ENCODE results near the gene DDX53. TPM values are rescaled to one million over a fixed set of nuclear protein-coding genes. Genes with fewer than 3 reads are reported as not detected.

The DDX53 gene
- total RNA-seq, 2 donors from 2014 or later = not detected

GRCh38 chrX:22958250-22958649 is 41.5 kb upstream of the DDX53 start:
- Histone ChIP-seq H3K9ac (ENCODE audit: extremely low read depth, low read length, poor library complexity, severe bottlenecking) (no peak overlapping the region), H3K4me3 (ENCODE audit: low read length) (no peak overlapping the region), H3K27ac (ENCODE audit: low read depth, low read length) (no peak overlapping the region), H3K27me3 (ENCODE audit: control insufficient read depth, insufficient read depth, low read length, poor library complexity, severe bottlenecking) (no peaks in the 10 kb centered on the region), H3K9me3 (ENCODE audit: control insufficient read depth, low read length) (no peaks in the 10 kb centered on the region), H3K36me3 (ENCODE audit: control insufficient read depth, insufficient read depth, low read length) (no peaks in the 10 kb centered on the region), H3K4me1 (ENCODE audit: control insufficient read depth, insufficient read depth, low read length) (no peaks in the 10 kb centered on the region)
- Mint-ChIP-seq H3K4me3 (no peak overlapping the region), H3K4me1 (no peaks in the 10 kb centered on the region), H3K36me3 (ENCODE audit: low read depth) (no peaks in the 10 kb centered on the region), H3K9me3 (no peaks in the 10 kb centered on the region), H3K27me3 (ENCODE audit: insufficient read depth) (no peaks in the 10 kb centered on the region), H3K27ac (no peak overlapping the region)
- no CpG with 5 or more reads among the region's 2 CpGs for WGBS, 2 experiments (ENCODE audit: insufficient coverage in 1 of 2, insufficient read length in 1 of 2)
- DNase-seq = no peak
- TF ChIP-seq CTCF (conservative IDR thresholded peaks at IDR 0.05) = no peak

- H3K36me3 Mint-ChIP-seq (ENCODE audit: low read depth) = no peaks in the 10 kb centered on the region
- WGBS, 2 experiments (ENCODE audit: insufficient coverage in 1 of 2, insufficient read length in 1 of 2) = 88% methylated on average over 2 of the region's 4 CpGs; no CpG with 5 or more reads in 1 of the 2 experiments
- no peak for TF ChIP-seq CTCF (conservative IDR thresholded peaks at IDR 0.05)
- Histone ChIP-seq H3K27me3 (ENCODE audit: control insufficient read depth, insufficient read depth, low read length, poor library complexity, severe bottlenecking) (no peaks in the 10 kb centered on the region), H3K27ac (ENCODE audit: low read depth, low read length) (no peak overlapping the region), H3K9ac (ENCODE audit: extremely low read depth, low read length, poor library complexity, severe bottlenecking) (no peak overlapping the region), H3K36me3 (ENCODE audit: control insufficient read depth, insufficient read depth, low read length) (no peaks in the 10 kb centered on the region), H3K4me3 (ENCODE audit: low read length) (no peak overlapping the region), H3K9me3 (ENCODE audit: control insufficient read depth, low read length) (no peaks in the 10 kb centered on the region), H3K4me1 (ENCODE audit: control insufficient read depth, insufficient read depth, low read length) (no peaks in the 10 kb centered on the region)
- H3K27ac Mint-ChIP-seq = no peak overlapping the region
- no peaks in the 10 kb centered on the region for H3K27me3 Mint-ChIP-seq (ENCODE audit: insufficient read depth)
- H3K4me1 Mint-ChIP-seq = no peaks in the 10 kb centered on the region
- H3K9me3 Mint-ChIP-seq = no peaks in the 10 kb centered on the region
- H3K4me3 Mint-ChIP-seq = no peak overlapping the region
- no peak for DNase-seq
These were observed 40.4 kb upstream of the DDX53 start for GRCh38 chrX:22959204-22959920.

- Histone ChIP-seq H3K4me1 (ENCODE audit: control insufficient read depth, insufficient read depth, low read length) (no peaks in the 10 kb centered on the region), H3K4me3 (ENCODE audit: low read length) (no peak overlapping the region), H3K9me3 (ENCODE audit: control insufficient read depth, low read length) (no peaks in the 10 kb centered on the region), H3K27me3 (ENCODE audit: control insufficient read depth, insufficient read depth, low read length, poor library complexity, severe bottlenecking) (no peaks in the 10 kb centered on the region), H3K9ac (ENCODE audit: extremely low read depth, low read length, poor library complexity, severe bottlenecking) (no peak overlapping the region), H3K36me3 (ENCODE audit: control insufficient read depth, insufficient read depth, low read length) (no peaks in the 10 kb centered on the region), H3K27ac (ENCODE audit: low read depth, low read length) (no peak overlapping the region)
- DNase-seq = no peak
- H3K27me3 Mint-ChIP-seq (ENCODE audit: insufficient read depth) = no peaks in the 10 kb centered on the region
- no peaks in the 10 kb centered on the region for H3K9me3 Mint-ChIP-seq
- TF ChIP-seq CTCF (conservative IDR thresholded peaks at IDR 0.05) = no peak
- H3K36me3 Mint-ChIP-seq (ENCODE audit: low read depth) = no peaks in the 10 kb centered on the region
- no peak overlapping the region for H3K4me3 Mint-ChIP-seq
- H3K4me1 Mint-ChIP-seq = no peaks in the 10 kb centered on the region
- H3K27ac Mint-ChIP-seq = no peak overlapping the region
- WGBS, 2 experiments (ENCODE audit: insufficient coverage in 1 of 2, insufficient read length in 1 of 2) = 92% methylated on average over 2 of the region's 2 CpGs; no CpG with 5 or more reads in 1 of the 2 experiments
These were observed 36.6 kb upstream of the DDX53 start for GRCh38 chrX:22963196-22963595.

Data from endodermal cell (in vitro differentiated cells).